Measurements from ENCODE around the gene TLK1. TPM values are rescaled to one million over a fixed set of nuclear protein-coding genes. Genes with fewer than 3 reads are reported as not detected.

TLK1 gene
- total and polyA plus RNA-seq, 2 of the 4 experiments (the other 2 are of a cell fraction), result 7.3 to 12.5 TPM

DNA sequence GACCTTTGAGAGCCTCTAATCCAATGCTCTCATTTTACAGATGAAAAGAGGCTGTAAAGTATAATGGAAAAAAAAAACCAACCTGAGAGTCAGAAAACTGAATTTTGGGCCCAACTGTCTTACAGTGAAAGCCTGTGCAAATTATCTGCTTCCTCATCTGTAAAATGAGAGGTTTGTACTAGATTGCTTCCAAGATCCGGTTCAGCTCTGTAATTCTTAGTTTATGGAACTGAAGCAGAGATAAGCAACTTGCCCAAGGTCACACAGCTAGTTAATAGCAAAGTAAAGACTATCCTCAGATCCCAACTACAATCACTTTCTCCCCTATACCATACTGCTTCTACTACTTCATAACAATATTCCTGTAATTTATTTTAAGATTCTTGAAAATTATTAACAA, 6.3 kb downstream of the TLK1 start:
- dilution Hi-C loops (cut with HindIII; ENCODE audit: low sequenced_read_pairs, unreplicated experiment), result no loop called here
- H3K14ac ChIP-seq (replicated peaks; ENCODE audit: low read depth, low read length), result no peak overlapping the region
- H4K5ac ChIP-seq (ENCODE audit: low read depth, low read length), result no peak overlapping the region
- no peak overlapping the region for H3K18ac ChIP-seq (ENCODE audit: low read depth, low read length)
- ChIA-PET POLR2A (ENCODE audit: unreplicated experiment) (no interaction called here), CTCF (interaction anchor here (1.0 kb wide), 1 partner anchor 13 kb away, joined by 3 read pairs; no protein-coding TSS in a partner anchor)
- no peak overlapping the region for H4K8ac ChIP-seq (ENCODE audit: low read depth in 2 of 2, low read length in 2 of 2)
- no peak overlapping the region for H2AK5ac ChIP-seq (ENCODE audit: low read depth, low read length)
- H3K9me3 ChIP-seq (ENCODE audit: control insufficient read depth, insufficient read depth, low read length), result no peaks in the 10 kb centered on the region
- no peaks in the 10 kb centered on the region for H3K36me3 ChIP-seq (ENCODE audit: control insufficient read depth, insufficient read depth, low read length)
- H4K20me1 ChIP-seq (ENCODE audit: insufficient read depth, low read length), result peaks cover 80% of the 10 kb centered on the region
- H2BK15ac ChIP-seq (ENCODE audit: low read depth, low read length), result no peak overlapping the region
- peaks cover 2% of the 10 kb centered on the region; the same call in 1 of the 2 replicates for H3K4me1 ChIP-seq (ENCODE audit: control insufficient read depth, insufficient read depth, low read length)
- ATAC-seq (ENCODE audit: low read depth) (0 out of 2 replicates have a peak, but pooled peaks have one; percentile 9), DNase-seq (peak; percentile 15)
- no peaks in the 10 kb centered on the region for H3K27me3 ChIP-seq (ENCODE audit: control insufficient read depth, insufficient read depth, low read length)
- H3K9me1 ChIP-seq (ENCODE audit: insufficient read depth, low read length), result peaks cover 7% of the 10 kb centered on the region; the same call in 1 of the 2 replicates
- H2AFZ ChIP-seq (replicated peaks; ENCODE audit: low read length, poor library complexity), result no peak overlapping the region
- H3K4me3 ChIP-seq (ENCODE audit: insufficient read depth, low read depth, low read length), result no peak overlapping the region
- peaks cover 5 to 58% of the 10 kb centered on the region in 2 experiments; a peak in 3 of 4 replicates for H3K79me1 ChIP-seq (ENCODE audit: low read depth in 1 of 2, low read length in 2 of 2)
- no peak overlapping the region for H4K91ac ChIP-seq (ENCODE audit: insufficient read depth, low read depth, low read length)
- H3K4ac ChIP-seq (ENCODE audit: low read depth, low read length), result no peak overlapping the region
- peak overlapping the region; percentile 36; the same call in 1 of the 2 replicates for H3K4me2 ChIP-seq (ENCODE audit: low read depth, low read length)
- H2BK120ac ChIP-seq (ENCODE audit: low read depth, low read length), result no peak overlapping the region
- no peak overlapping the region for H3K23ac ChIP-seq (ENCODE audit: low read depth, low read length)
- no TSS peak for BruUV-seq (replicated peaks)
- no peak overlapping the region for H2AK9ac ChIP-seq (replicated peaks; ENCODE audit: low read depth, low read length, poor library complexity)
- no CpG with 5 or more reads among the region's 1 CpG for WGBS, 2 experiments (ENCODE audit: extremely low coverage in 2 of 2, insufficient read length in 1 of 2)
- H2BK5ac ChIP-seq (ENCODE audit: low read depth, low read length, poor library complexity, severe bottlenecking), result no peak overlapping the region
- no peak overlapping the region for H3K9ac ChIP-seq (ENCODE audit: low read depth, low read length)
- intact Hi-C loops (cut with micrococcal nuclease), result loop anchor here (10.0 kb wide), 1 partner anchor 380 kb away; no protein-coding TSS in a partner anchor
- no peak overlapping the region for H3K56ac ChIP-seq (ENCODE audit: extremely low read depth, insufficient read depth, low read length)
- in situ Hi-C loops (cut with MboI; ENCODE audit: low sequenced_read_pairs), result loop anchor here (10.0 kb wide), 1 partner anchor 180 kb away; no protein-coding TSS in a partner anchor
- no peak overlapping the region for H3K27ac ChIP-seq (ENCODE audit: insufficient read depth, low read length)
- TF ChIP-seq NFE2L2 (IDR thresholded peaks at IDR 0.05; ENCODE audit: low read depth, low read length) (no peak), MXI1 (IDR thresholded peaks at IDR 0.05; ENCODE audit: borderline replicate concordance, low read depth, low read length) (no peak), MAZ (IDR thresholded peaks at IDR 0.05; ENCODE audit: borderline replicate concordance, low read depth, low read length) (no peak), BHLHE40 (IDR thresholded peaks at IDR 0.05; ENCODE audit: low read depth, low read length) (no peak), FOS (IDR thresholded peaks at IDR 0.05; ENCODE audit: low read depth, low read length) (no peak), SMC3 (IDR thresholded peaks at IDR 0.05; ENCODE audit: low read depth, low read length) (no peak), RFX5 (IDR thresholded peaks at IDR 0.05; ENCODE audit: low read depth, low read length) (no peak), CEBPB (IDR thresholded peaks at IDR 0.05; ENCODE audit: low read depth, low read length) (no peak), MAFK (IDR thresholded peaks at IDR 0.05; ENCODE audit: low read depth, low read length) (no peak), POLR2A (IDR thresholded peaks at IDR 0.05; ENCODE audit: low read depth, low read length) (no peak), CHD1 (IDR thresholded peaks at IDR 0.05; ENCODE audit: low read depth, low read length) (no peak), RAD21 (IDR thresholded peaks at IDR 0.05; ENCODE audit: low read length) (no peak)
- TF ChIP-seq, protein P1, sequence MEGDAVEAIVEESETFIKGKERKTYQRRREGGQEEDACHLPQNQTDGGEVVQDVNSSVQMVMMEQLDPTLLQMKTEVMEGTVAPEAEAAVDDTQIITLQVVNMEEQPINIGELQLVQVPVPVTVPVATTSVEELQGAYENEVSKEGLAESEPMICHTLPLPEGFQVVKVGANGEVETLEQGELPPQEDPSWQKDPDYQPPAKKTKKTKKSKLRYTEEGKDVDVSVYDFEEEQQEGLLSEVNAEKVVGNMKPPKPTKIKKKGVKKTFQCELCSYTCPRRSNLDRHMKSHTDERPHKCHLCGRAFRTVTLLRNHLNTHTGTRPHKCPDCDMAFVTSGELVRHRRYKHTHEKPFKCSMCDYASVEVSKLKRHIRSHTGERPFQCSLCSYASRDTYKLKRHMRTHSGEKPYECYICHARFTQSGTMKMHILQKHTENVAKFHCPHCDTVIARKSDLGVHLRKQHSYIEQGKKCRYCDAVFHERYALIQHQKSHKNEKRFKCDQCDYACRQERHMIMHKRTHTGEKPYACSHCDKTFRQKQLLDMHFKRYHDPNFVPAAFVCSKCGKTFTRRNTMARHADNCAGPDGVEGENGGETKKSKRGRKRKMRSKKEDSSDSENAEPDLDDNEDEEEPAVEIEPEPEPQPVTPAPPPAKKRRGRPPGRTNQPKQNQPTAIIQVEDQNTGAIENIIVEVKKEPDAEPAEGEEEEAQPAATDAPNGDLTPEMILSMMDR (conservative IDR thresholded peaks at IDR 0.05; ENCODE audit: low read depth, low read length), result no peak
- TF ChIP-seq, protein P2, sequence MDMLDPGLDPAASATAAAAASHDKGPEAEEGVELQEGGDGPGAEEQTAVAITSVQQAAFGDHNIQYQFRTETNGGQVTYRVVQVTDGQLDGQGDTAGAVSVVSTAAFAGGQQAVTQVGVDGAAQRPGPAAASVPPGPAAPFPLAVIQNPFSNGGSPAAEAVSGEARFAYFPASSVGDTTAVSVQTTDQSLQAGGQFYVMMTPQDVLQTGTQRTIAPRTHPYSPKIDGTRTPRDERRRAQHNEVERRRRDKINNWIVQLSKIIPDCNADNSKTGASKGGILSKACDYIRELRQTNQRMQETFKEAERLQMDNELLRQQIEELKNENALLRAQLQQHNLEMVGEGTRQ (IDR thresholded peaks at IDR 0.05; ENCODE audit: low read depth, low read length), result no peak
- TF ChIP-seq, protein P3, sequence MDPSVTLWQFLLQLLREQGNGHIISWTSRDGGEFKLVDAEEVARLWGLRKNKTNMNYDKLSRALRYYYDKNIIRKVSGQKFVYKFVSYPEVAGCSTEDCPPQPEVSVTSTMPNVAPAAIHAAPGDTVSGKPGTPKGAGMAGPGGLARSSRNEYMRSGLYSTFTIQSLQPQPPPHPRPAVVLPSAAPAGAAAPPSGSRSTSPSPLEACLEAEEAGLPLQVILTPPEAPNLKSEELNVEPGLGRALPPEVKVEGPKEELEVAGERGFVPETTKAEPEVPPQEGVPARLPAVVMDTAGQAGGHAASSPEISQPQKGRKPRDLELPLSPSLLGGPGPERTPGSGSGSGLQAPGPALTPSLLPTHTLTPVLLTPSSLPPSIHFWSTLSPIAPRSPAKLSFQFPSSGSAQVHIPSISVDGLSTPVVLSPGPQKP (IDR thresholded peaks at IDR 0.05; ENCODE audit: borderline replicate concordance, low read depth, low read length), result no peak
- H2BK20ac ChIP-seq (ENCODE audit: low read depth, low read length), result no peak overlapping the region
